GM12878 (cell line): ENCODE data around the gene LMTK3. TPM values are rescaled to one million over a fixed set of nuclear protein-coding genes. Genes with fewer than 3 reads are reported as not detected.

ENCODE experiments used
- ATF2 ChIP-seq: IDR thresholded peaks from 2 replicates; pipeline ENCODE4 v1.6.1; 2012; ENCODE audit warnings: low read length, inconsistent platforms
- CHD1 ChIP-seq: IDR thresholded peaks from 2 replicates; pipeline ENCODE4 v1.6.1; 2012; ENCODE audit warnings: low read depth, low read length, improper control_type of control experiment
- CREM ChIP-seq: IDR thresholded peaks from 2 replicates; pipeline ENCODE4 v1.6.1; 2014; ENCODE audit warnings: antibody characterized with exemption, low read depth
- EGR1 ChIP-seq, 2 experiments: IDR thresholded peaks; 1 replicate in 1 of 2; 2 replicates in 1 of 2; pipeline ENCODE4 v1.6.1; 2011 to 2012; ENCODE audit warnings: low read depth in 2 of 2, low read length in 2 of 2, borderline replicate concordance in 1 of 2, mild to moderate bottlenecking in 1 of 2, moderate library complexity in 1 of 2
- FOXK2 ChIP-seq: fragments of 450-650 bp; IDR thresholded peaks from 2 replicates; pipeline ENCODE4 v1.6.1; 2017; ENCODE audit warnings: mild to moderate bottlenecking, moderate library complexity
- HCFC1 ChIP-seq: fragments of 150-350 bp; IDR thresholded peaks from 2 replicates; pipeline ENCODE4 v1.6.1; 2014; ENCODE audit warnings: low read length
- IRF5 ChIP-seq: fragments of 450-650 bp; IDR thresholded peaks from 2 replicates; pipeline ENCODE4 v1.6.1; 2017; ENCODE audit warnings: borderline replicate concordance
- JUND ChIP-seq: IDR thresholded peaks from 2 replicates; pipeline ENCODE4 v1.6.1; 2012; ENCODE audit warnings: low read depth, mild to moderate bottlenecking, low read length, improper control_type of control experiment, moderate library complexity
- KLF5 ChIP-seq: fragments of 450-650 bp; IDR thresholded peaks from 2 replicates; pipeline ENCODE4 v1.6.1; 2014; ENCODE audit warnings: mild to moderate bottlenecking; ENCODE audit not compliant: partially characterized antibody
- LARP7 ChIP-seq: fragments of 450-650 bp; IDR thresholded peaks from 2 replicates; pipeline ENCODE4 v1.6.1; 2017; ENCODE audit warnings: mild to moderate bottlenecking
- MAX ChIP-seq: IDR thresholded peaks from 2 replicates; pipeline ENCODE4 v1.6.1; 2012; ENCODE audit warnings: low read depth, low read length, improper control_type of control experiment
- NFYB ChIP-seq: IDR thresholded peaks from 2 replicates; pipeline ENCODE4 v1.6.1; 2011; ENCODE audit warnings: low read depth, mild to moderate bottlenecking, low read length, improper control_type of control experiment, moderate library complexity; ENCODE audit not compliant: insufficient read depth
- NR2C1 ChIP-seq: fragments of 450-650 bp; IDR thresholded peaks from 2 replicates; pipeline ENCODE4 v1.6.1; 2017; ENCODE audit warnings: antibody characterized with exemption, mild to moderate bottlenecking, moderate library complexity
- PAX8 ChIP-seq: fragments of 450-650 bp; IDR thresholded peaks from 2 replicates; pipeline ENCODE4 v1.6.1; 2017; ENCODE audit warnings: mild to moderate bottlenecking, moderate library complexity
- POLR2A ChIP-seq: IDR thresholded peaks from 2 replicates; pipeline ENCODE4 v1.6.1; 2011; ENCODE audit warnings: low read depth, mild to moderate bottlenecking, low read length
- POLR2AphosphoS5 ChIP-seq: IDR thresholded peaks from 2 replicates; pipeline ENCODE4 v1.6.1; 2011; ENCODE audit warnings: mild to moderate bottlenecking, low read length, inconsistent platforms
- SMARCA5 ChIP-seq: fragments of 450-650 bp; IDR thresholded peaks from 2 replicates; pipeline ENCODE4 v1.6.1; 2017; ENCODE audit warnings: mild to moderate bottlenecking
- SUZ12 ChIP-seq: fragments of 200-600 bp; sonication (generic); IDR thresholded peaks from one replicate; pipeline ENCODE4 v1.6.1; 2018; ENCODE audit warnings: antibody characterized with exemption, mild to moderate bottlenecking; ENCODE audit not compliant: unreplicated experiment
- polyA plus RNA-seq, 11 experiments: library from polyadenylated mRNA; depleted of rRNA in 4 of 11; unstranded in 6 of 11; stranded (reverse) in 5 of 11; fragments of >200 nt; fragmentation: Nextera tagmentation in 4 of 11; fragmentation: Illumina TruSeq in 1 of 11; extraction: Ambion mirVana in 4 of 11; extraction: Trizol in 1 of 11; gene quantifications; 1 replicate in 1 of 11; 2 replicates in 10 of 11; pipeline versions ENCODE4 v1.2.1 to v1.2.3, GENCODE V29; 2011 to 2016; ENCODE audit warnings: inconsistent platforms in 2 of 11, missing spikeins in 2 of 11, low read depth in 1 of 11
- total RNA-seq, 4 experiments: library from RNA; depleted of rRNA in 3 of 4; stranded (reverse); fragments of >200 nt in 3 of 4; fragmentation: Illumina TruSeq in 1 of 4; extraction: Trizol in 1 of 4; gene quantifications; 2 replicates each; pipeline versions ENCODE4 v1.2.1 to v1.2.3, GENCODE V29; 2013 to 2021
- TF ChIP-seq, protein P1 (sequence below): fragments of 450-650 bp; formaldehyde crosslinking; IDR thresholded peaks from 2 replicates; pipeline ENCODE4 v1.5.0; 2022; ENCODE audit warnings: mild to moderate bottlenecking, missing genetic modification characterization

Gene LMTK3
- total and polyA plus RNA-seq, 10 of the 15 experiments (the other 5 are each of a cell fraction or from before 2014, with no cell fraction given): under 0.01 to 0.28 (median 0.04) TPM; not detected in 3

DNA sequence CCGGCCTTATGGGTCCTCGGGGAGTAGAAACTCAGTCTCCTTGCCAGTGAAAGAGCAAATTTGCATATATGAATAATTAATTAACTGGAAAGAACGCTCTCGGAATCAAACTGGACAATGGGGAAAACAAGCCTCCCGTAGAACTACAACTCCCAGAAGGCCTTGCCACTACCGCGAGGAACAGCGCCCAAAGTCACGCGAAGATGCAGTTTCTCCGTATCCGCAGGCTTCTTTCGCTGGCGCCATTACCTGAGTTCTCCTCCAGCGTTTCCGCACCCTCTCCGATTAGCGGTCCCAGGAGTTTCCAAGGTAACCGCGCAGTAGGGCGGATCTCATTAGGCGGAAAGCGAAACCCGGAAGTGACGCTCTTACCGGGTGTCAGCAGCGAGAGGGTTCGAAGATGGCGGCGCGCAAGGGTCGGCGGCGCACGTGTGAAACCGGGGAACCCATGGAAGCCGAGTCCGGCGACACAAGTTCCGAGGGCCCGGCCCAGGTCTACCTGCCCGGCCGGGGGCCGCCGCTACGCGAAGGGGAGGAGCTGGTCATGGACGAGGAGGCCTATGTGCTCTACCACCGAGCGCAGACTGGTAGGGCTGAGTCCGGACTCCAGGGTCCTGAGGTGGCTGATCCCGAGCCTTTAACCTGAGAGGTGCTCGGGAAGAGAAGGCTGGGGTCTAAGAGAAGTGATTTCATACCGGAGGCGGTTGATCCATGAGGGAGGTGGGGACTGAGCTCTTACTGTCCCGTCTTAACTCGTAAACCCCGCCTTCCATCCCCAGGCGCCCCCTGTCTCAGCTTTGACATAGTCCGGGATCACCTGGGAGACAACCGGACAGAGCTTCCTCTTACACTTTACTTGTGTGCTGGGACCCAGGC, 65.8 kb downstream of the LMTK3 start, which contains the start of gene GRWD1 (continued):
- TF ChIP-seq IRF5 (peak; percentile 84), JUND (no peak), EGR1 (IDR thresholded peaks at IDR 0.05; ENCODE audit: borderline replicate concordance in 1 of 2, low read depth in 2 of 2, low read length in 2 of 2) (peak in 1 of 2 experiments; percentile 31; a peak in 1 of 3 replicates), MAX (peak; percentile 98), ATF2 (no peak), HCFC1 (peak; percentile 95), POLR2AphosphoS5 (peak; percentile 84), NFYB (0 out of 2 replicates have a peak, but pooled peaks have one; percentile 41), CREM (peak; percentile 97), LARP7 (peak; percentile 75), NR2C1 (peak; percentile 60), FOXK2 (peak; percentile 48; the same call in 1 of the 2 replicates), CHD1 (no peak), POLR2A (peak; percentile 93), SUZ12 (no peak), SMARCA5 (no peak), KLF5 (no peak), PAX8 (no peak)
- TF ChIP-seq, protein P1, sequence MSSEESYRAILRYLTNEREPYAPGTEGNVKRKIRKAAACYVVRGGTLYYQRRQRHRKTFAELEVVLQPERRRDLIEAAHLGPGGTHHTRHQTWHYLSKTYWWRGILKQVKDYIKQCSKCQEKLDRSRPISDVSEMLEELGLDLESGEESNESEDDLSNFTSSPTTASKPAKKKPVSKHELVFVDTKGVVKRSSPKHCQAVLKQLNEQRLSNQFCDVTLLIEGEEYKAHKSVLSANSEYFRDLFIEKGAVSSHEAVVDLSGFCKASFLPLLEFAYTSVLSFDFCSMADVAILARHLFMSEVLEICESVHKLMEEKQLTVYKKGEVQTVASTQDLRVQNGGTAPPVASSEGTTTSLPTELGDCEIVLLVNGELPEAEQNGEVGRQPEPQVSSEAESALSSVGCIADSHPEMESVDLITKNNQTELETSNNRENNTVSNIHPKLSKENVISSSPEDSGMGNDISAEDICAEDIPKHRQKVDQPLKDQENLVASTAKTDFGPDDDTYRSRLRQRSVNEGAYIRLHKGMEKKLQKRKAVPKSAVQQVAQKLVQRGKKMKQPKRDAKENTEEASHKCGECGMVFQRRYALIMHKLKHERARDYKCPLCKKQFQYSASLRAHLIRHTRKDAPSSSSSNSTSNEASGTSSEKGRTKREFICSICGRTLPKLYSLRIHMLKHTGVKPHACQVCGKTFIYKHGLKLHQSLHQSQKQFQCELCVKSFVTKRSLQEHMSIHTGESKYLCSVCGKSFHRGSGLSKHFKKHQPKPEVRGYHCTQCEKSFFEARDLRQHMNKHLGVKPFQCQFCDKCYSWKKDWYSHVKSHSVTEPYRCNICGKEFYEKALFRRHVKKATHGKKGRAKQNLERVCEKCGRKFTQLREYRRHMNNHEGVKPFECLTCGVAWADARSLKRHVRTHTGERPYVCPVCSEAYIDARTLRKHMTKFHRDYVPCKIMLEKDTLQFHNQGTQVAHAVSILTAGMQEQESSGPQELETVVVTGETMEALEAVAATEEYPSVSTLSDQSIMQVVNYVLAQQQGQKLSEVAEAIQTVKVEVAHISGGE (CRISPR knock-in tag): peak; percentile 33; the same call in 1 of the 2 replicates
